H1 (cell line): ENCODE data around the gene RPS26. TPM values are rescaled to one million over a fixed set of nuclear protein-coding genes. Genes with fewer than 3 reads are reported as not detected.

Source experiments
- CTCF ChIA-PET: fragments of 300-600 bp; sonication (Branson Sonifier 250); formaldehyde crosslinking; loops from one replicate; lab custom pipeline; 2021; ENCODE audit not compliant: partially characterized antibody; lab: Charles Lee
- POLR2A ChIA-PET: fragments of 300-600 bp; sonication (Branson Sonifier 250); formaldehyde crosslinking; loops from one replicate; lab custom pipeline; 2021; ENCODE audit warnings: inconsistent platforms; ENCODE audit not compliant: partially characterized antibody; lab: Charles Lee
- DNase-seq, 2 experiments: peaks; one replicate each; pipeline versions ENCODE4 v3.0.0 to v3.0.0-alpha.2; 2010 to 2022; ENCODE audit warnings: low spot score in 2 of 2, low read depth in 1 of 2, mixed read lengths in 1 of 2
- FAIRE-seq: peaks from 2 replicates; lab custom pipeline; 2011; peaks lifted over from hg19 to GRCh38; lab: Jason Lieb, UNC
- H2AFZ ChIP-seq: 2 replicates; pipeline ENCODE4 v1.8.1; 2012; ENCODE audit warnings: low read length, inconsistent platforms
- H2AK5ac ChIP-seq: 2 replicates; pipeline ENCODE4 v1.6.1; 2013; ENCODE audit warnings: low read depth, low read length
- H2BK120ac ChIP-seq: replicated peaks from 2 replicates; pipeline ENCODE3; 2013; ENCODE audit warnings: low read depth, low read length, inconsistent platforms
- H2BK12ac ChIP-seq: 2 replicates; pipeline ENCODE4 v1.6.1; 2013; ENCODE audit warnings: low read depth, low read length
- H2BK15ac ChIP-seq: 2 replicates; pipeline ENCODE4 v1.6.1; 2013; ENCODE audit warnings: low read length
- H2BK20ac ChIP-seq: 2 replicates; pipeline ENCODE4 v1.6.1; 2013; ENCODE audit warnings: low read length
- H2BK5ac ChIP-seq: 2 replicates; pipeline ENCODE4 v1.6.1; 2013; ENCODE audit warnings: low read depth, low read length
- H3K14ac ChIP-seq: 2 replicates; pipeline ENCODE4 v1.6.1; 2013; ENCODE audit warnings: inconsistent platforms; ENCODE audit not compliant: insufficient read length
- H3K18ac ChIP-seq: 2 replicates; pipeline ENCODE4 v1.6.1; 2013; ENCODE audit warnings: low read length; ENCODE audit errors: extremely low read depth
- H3K23ac ChIP-seq: 2 replicates; pipeline ENCODE4 v1.6.1; 2013; ENCODE audit warnings: inconsistent platforms; ENCODE audit not compliant: insufficient read length
- H3K23me2 ChIP-seq: 2 replicates; pipeline ENCODE4 v1.6.1; 2013; ENCODE audit warnings: low read depth, low read length
- H3K27ac ChIP-seq: 2 replicates; pipeline ENCODE4 v1.6.1; 2011; ENCODE audit warnings: low read depth, low read length, inconsistent platforms
- H3K27me3 ChIP-seq, 4 experiments: replicated peaks in 1 of 4; 1 replicate in 1 of 4; 2 replicates in 3 of 4; pipeline versions ENCODE4 v1.6.1 to v1.8.1; 2011 to 2013; ENCODE audit warnings: low read length in 3 of 4, mild to moderate bottlenecking in 3 of 4, inconsistent platforms in 2 of 4, mixed read lengths in 2 of 4, moderate library complexity in 1 of 4; ENCODE audit not compliant: control insufficient read depth in 3 of 4, insufficient read depth in 3 of 4; ENCODE audit errors: extremely low read depth in 1 of 4
- H3K36me3 ChIP-seq, 4 experiments: 2 replicates each; pipeline versions ENCODE4 v1.6.1 to v1.8.1; 2011 to 2013; ENCODE audit warnings: mild to moderate bottlenecking in 4 of 4, low read length in 3 of 4, moderate library complexity in 2 of 4, control low read depth in 1 of 4, inconsistent platforms in 1 of 4; ENCODE audit not compliant: insufficient read depth in 4 of 4, control insufficient read depth in 2 of 4
- H3K4ac ChIP-seq: replicated peaks from 2 replicates; pipeline ENCODE3; 2013; ENCODE audit warnings: low read length, low read depth, mixed read lengths, inconsistent platforms; ENCODE audit not compliant: insufficient read length
- H3K4me1 ChIP-seq, 4 experiments: replicated peaks in 1 of 4; 1 replicate in 1 of 4; 2 replicates in 3 of 4; pipeline versions ENCODE4 v1.6.1 to v1.8.1; 2011 to 2013; ENCODE audit warnings: low read length in 3 of 4, inconsistent platforms in 2 of 4, mixed read lengths in 1 of 4; ENCODE audit not compliant: insufficient read depth in 4 of 4, control insufficient read depth in 3 of 4
- H3K4me2 ChIP-seq, 2 experiments: 2 replicates each; pipeline versions ENCODE4 v1.6.1 to v1.8.1; 2011 to 2013; ENCODE audit warnings: low read depth in 2 of 2, low read length in 2 of 2, control low read depth in 1 of 2, inconsistent platforms in 1 of 2, mild to moderate bottlenecking in 1 of 2; ENCODE audit not compliant: insufficient read depth in 1 of 2
- H3K4me3 ChIP-seq, 4 experiments: fragments of 200-600, 300-600 bp in 1 of 4; sonication (generic), shearing (Covaris generic), sonication (Bioruptor Twin) in 1 of 4; 2 replicates each; pipeline versions ENCODE4 v1.5.1 to v1.8.1; 2011 to 2016; ENCODE audit warnings: low read length in 4 of 4, low read depth in 3 of 4, control low read depth in 2 of 4, inconsistent platforms in 2 of 4, mild to moderate bottlenecking in 2 of 4, mixed read lengths in 1 of 4, moderate library complexity in 1 of 4; ENCODE audit not compliant: insufficient read depth in 2 of 4; ENCODE audit errors: extremely low read depth in 1 of 4
- H3K56ac ChIP-seq: replicated peaks from 2 replicates; pipeline ENCODE3; 2013; ENCODE audit warnings: low read depth, mild to moderate bottlenecking, mixed read lengths, low read length, inconsistent platforms; ENCODE audit not compliant: insufficient read length
- H3K79me1 ChIP-seq: 2 replicates; pipeline ENCODE4 v1.6.1; 2013; ENCODE audit warnings: low read depth, low read length, control low read depth
- H3K79me2 ChIP-seq, 2 experiments: 2 replicates each; pipeline versions ENCODE4 v1.6.1 to v1.8.1; 2012 to 2013; ENCODE audit warnings: low read length in 2 of 2, mild to moderate bottlenecking in 2 of 2, inconsistent platforms in 1 of 2; ENCODE audit not compliant: insufficient read depth in 2 of 2, control insufficient read depth in 1 of 2
- H3K9ac ChIP-seq, 4 experiments: replicated peaks in 1 of 4; 1 replicate in 1 of 4; 2 replicates in 3 of 4; pipeline versions ENCODE4 v1.6.1 to v1.8.1; 2011 to 2013; ENCODE audit warnings: low read depth in 3 of 4, low read length in 3 of 4, control low read depth in 2 of 4, mild to moderate bottlenecking in 2 of 4, moderate library complexity in 2 of 4, inconsistent platforms in 1 of 4; ENCODE audit errors: extremely low read depth in 1 of 4
- H3K9me3 ChIP-seq, 2 experiments: 2 replicates each; pipeline versions ENCODE4 v1.6.1 to v1.8.1; 2012 to 2013; ENCODE audit warnings: mild to moderate bottlenecking in 2 of 2, moderate library complexity in 2 of 2, control low read depth in 1 of 2, inconsistent platforms in 1 of 2, low read depth in 1 of 2, low read length in 1 of 2, mixed read lengths in 1 of 2; ENCODE audit not compliant: insufficient read depth in 2 of 2
- H4K20me1 ChIP-seq, 2 experiments: replicated peaks in 1 of 2; 2 replicates each; pipeline versions ENCODE3 to v1.8.1; 2011 to 2013; ENCODE audit warnings: inconsistent platforms in 2 of 2, low read length in 2 of 2, mild to moderate bottlenecking in 1 of 2; ENCODE audit not compliant: insufficient read depth in 2 of 2, control insufficient read depth in 1 of 2
- H4K5ac ChIP-seq: 2 replicates; pipeline ENCODE4 v1.6.1; 2013; ENCODE audit warnings: low read length, low read depth, mixed read lengths, inconsistent platforms; ENCODE audit not compliant: insufficient read length
- H4K8ac ChIP-seq: 2 replicates; pipeline ENCODE4 v1.8.0; 2013; ENCODE audit warnings: mild to moderate bottlenecking, moderate library complexity, low read length, inconsistent platforms; ENCODE audit not compliant: insufficient read depth; ENCODE audit errors: extremely low read depth
- H4K91ac ChIP-seq: replicated peaks from 2 replicates; pipeline ENCODE3; 2013; ENCODE audit warnings: low read length, mixed read lengths, inconsistent platforms; ENCODE audit not compliant: insufficient read length
- NANOG ChIP-seq: IDR thresholded peaks from 2 replicates; pipeline ENCODE4 v1.6.1; 2011; ENCODE audit warnings: low read length, low read depth, mild to moderate bottlenecking, inconsistent platforms; ENCODE audit not compliant: insufficient read depth, poor library complexity, severe bottlenecking
- RAD21 ChIP-seq, 2 experiments: IDR thresholded peaks in 1 of 2; conservative IDR thresholded peaks in 1 of 2; 2 replicates each; pipeline ENCODE4 v1.6.1; 2011; ENCODE audit warnings: low read depth in 2 of 2, low read length in 2 of 2, improper control_type of control experiment in 1 of 2, inconsistent platforms in 1 of 2, mild to moderate bottlenecking in 1 of 2, moderate library complexity in 1 of 2
- RBBP5 ChIP-seq: IDR thresholded peaks from 2 replicates; pipeline ENCODE4 v1.7.1; 2012; ENCODE audit warnings: low read depth, mild to moderate bottlenecking, inconsistent platforms, low read length, moderate library complexity, borderline replicate concordance
- RXRA ChIP-seq: IDR thresholded peaks from 2 replicates; pipeline ENCODE4 v1.6.1; 2011; ENCODE audit warnings: low read depth, mild to moderate bottlenecking, low read length, moderate library complexity; ENCODE audit not compliant: insufficient read depth
- TBP ChIP-seq: IDR thresholded peaks from 2 replicates; pipeline ENCODE4 v1.6.1; 2011; ENCODE audit warnings: low read depth, low read length, improper control_type of control experiment
- WGBS, 2 experiments: shearing (Covaris generic) in 1 of 2; methylation state at CpG; one replicate each; pipeline versions ENCODE4 v1.1.6 to v1.1.7; 2013 to 2015; ENCODE audit warnings: low lambda C conversion rate in 2 of 2, mixed read lengths in 2 of 2, inconsistent platforms in 1 of 2, low coverage in 1 of 2, missing lambda C conversion rate in 1 of 2; ENCODE audit not compliant: insufficient replicate concordance in 2 of 2, insufficient coverage in 1 of 2, insufficient read length in 1 of 2; ENCODE audit errors: extremely low coverage in 1 of 2, missing lambda C conversion rate in 1 of 2; 5-methylcytosine and 5-hydroxymethylcytosine counted together
- polyA plus RNA-seq, 7 experiments: library from polyadenylated mRNA; depleted of rRNA in 3 of 7; stranded (reverse) in 5 of 7; unstranded in 2 of 7; fragments of >200 nt in 5 of 7; fragments of 200-250 nt in 2 of 7; gene quantifications; 1 replicate in 5 of 7; 2 replicates in 1 of 7; 4 replicates in 1 of 7; pipeline versions ENCODE4 v1.2.1 to v1.2.3, GENCODE V29; 2011 to 2013; ENCODE audit warnings: missing spikeins in 2 of 7, mixed read lengths in 2 of 7
- total RNA-seq: library from RNA; stranded (reverse); fragmentation: NEBNext Ultra II Directional; extraction: Animal tissue kit (Norgen Biotek cat#: 25700); gene quantifications from 2 replicates; pipeline ENCODE4 v1.2.1, GENCODE V29; 2021
- TF ChIP-seq, protein P1 (sequence below): IDR thresholded peaks from 2 replicates; pipeline ENCODE4 v1.6.1; 2012; ENCODE audit warnings: low read length, inconsistent platforms
- TF ChIP-seq, protein P2 (sequence below): IDR thresholded peaks from 2 replicates; pipeline ENCODE4 v1.6.1; 2012; ENCODE audit warnings: inconsistent platforms

Gene RPS26
- total and polyA plus RNA-seq, 2 of the 8 experiments (the other 6 are each of a cell fraction or from before 2014, with no cell fraction given): 53.4 to 1,922 TPM

DNA sequence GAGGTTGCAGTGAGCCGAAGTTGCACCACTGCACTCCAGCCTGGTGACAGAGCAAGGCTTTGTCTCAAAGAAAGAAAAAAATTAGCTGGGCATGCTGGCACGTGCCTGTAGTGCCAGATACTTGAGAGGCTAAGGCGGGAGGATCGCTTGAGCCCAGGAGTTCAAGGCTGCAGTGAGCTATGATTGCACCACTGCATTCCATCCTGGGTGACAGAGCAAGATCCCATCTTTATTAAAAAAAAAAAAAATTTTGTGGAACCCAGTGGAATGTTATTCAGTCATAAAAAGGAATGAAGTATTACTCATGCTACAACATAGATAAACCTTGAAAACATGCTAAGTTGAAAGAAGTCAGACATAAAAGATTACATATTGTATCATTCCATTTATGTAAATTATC, 29.9 kb downstream of the RPS26 start:
- H3K79me2 ChIP-seq: no peaks in the 10 kb centered on the region
- no peak overlapping the region for H3K9ac ChIP-seq
- no peak for TF ChIP-seq RBBP5
- no peak for TF ChIP-seq NANOG
- TF ChIP-seq RXRA: no peak
- no peak for TF ChIP-seq RAD21 (IDR thresholded peaks at IDR 0.05 in 1 of 2, conservative IDR thresholded peaks at IDR 0.05 in 1 of 2; ENCODE audit: low read depth in 2 of 2, low read length in 2 of 2)
- TF ChIP-seq, protein P1, sequence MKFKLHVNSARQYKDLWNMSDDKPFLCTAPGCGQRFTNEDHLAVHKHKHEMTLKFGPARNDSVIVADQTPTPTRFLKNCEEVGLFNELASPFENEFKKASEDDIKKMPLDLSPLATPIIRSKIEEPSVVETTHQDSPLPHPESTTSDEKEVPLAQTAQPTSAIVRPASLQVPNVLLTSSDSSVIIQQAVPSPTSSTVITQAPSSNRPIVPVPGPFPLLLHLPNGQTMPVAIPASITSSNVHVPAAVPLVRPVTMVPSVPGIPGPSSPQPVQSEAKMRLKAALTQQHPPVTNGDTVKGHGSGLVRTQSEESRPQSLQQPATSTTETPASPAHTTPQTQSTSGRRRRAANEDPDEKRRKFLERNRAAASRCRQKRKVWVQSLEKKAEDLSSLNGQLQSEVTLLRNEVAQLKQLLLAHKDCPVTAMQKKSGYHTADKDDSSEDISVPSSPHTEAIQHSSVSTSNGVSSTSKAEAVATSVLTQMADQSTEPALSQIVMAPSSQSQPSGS: no peak
- TF ChIP-seq, protein P2, sequence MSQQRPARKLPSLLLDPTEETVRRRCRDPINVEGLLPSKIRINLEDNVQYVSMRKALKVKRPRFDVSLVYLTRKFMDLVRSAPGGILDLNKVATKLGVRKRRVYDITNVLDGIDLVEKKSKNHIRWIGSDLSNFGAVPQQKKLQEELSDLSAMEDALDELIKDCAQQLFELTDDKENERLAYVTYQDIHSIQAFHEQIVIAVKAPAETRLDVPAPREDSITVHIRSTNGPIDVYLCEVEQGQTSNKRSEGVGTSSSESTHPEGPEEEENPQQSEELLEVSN: no peak
- TF ChIP-seq TBP: no peak
- TF ChIP-seq, all 59 proteins: peak for 0
- Histone ChIP-seq H3K23me2 (no peaks in the 10 kb centered on the region), H3K4me1 (no peaks in the 10 kb centered on the region), H4K20me1 (no peaks in the 10 kb centered on the region), H3K4me3 (no peak overlapping the region), H4K8ac (no peak overlapping the region), H3K27me3 (no peaks in the 10 kb centered on the region), H2AK5ac (no peak overlapping the region), H3K18ac (no peak overlapping the region), H2BK120ac (no peak overlapping the region), H3K56ac (no peak overlapping the region), H2BK12ac (no peak overlapping the region), H4K5ac (no peak overlapping the region), H3K9me3 (no peaks in the 10 kb centered on the region), H2BK20ac (no peak overlapping the region), H3K4me2 (no peak overlapping the region), H3K36me3 (no peaks in the 10 kb centered on the region), H2BK15ac (no peak overlapping the region), H3K4ac (no peak overlapping the region), H3K23ac (no peak overlapping the region), H4K91ac (no peak overlapping the region), H2BK5ac (no peak overlapping the region), H3K14ac (no peak overlapping the region), H3K79me1 (no peaks in the 10 kb centered on the region), H3K27ac (no peak overlapping the region), H2AFZ (no peak overlapping the region)
- CTCF ChIA-PET: interaction anchor here (0.6 kb wide), 2 partner anchors 9 to 50 kb away, joined by 3 read pairs; no protein-coding TSS in a partner anchor
- POLR2A ChIA-PET: interaction anchor here (0.6 to 2.5 kb wide), 4 partner anchors 10 to 45 kb away, joined by 3 to 11 read pairs (median 3); no protein-coding TSS in a partner anchor
- FAIRE-seq (no peak), DNase-seq (no peak)
- 96% methylated on average over 4 of the region's 4 CpGs; no CpG with 5 or more reads in 1 of the 2 experiments for WGBS, 2 experiments
